Esophagus mucosa (tissue), 1 donor: ENCODE results near the gene S100A4. TPM values are rescaled to one million over a fixed set of nuclear protein-coding genes. Genes with fewer than 3 reads are reported as not detected.
A peak's percentile ranks its signal among the peaks of the same experiment; 100 is the strongest.
"Not testable (repeated sequence)": the region's sequence is repeated elsewhere in the genome, so short reads cannot be mapped to it uniquely, and the experiment has no call there.

Experiments used
- ATAC-seq: fragments of 200-7000 bp; cut with Tn5 transposase; one replicate; pipeline ENCODE4 v1.9.1; 2020
- total RNA-seq: library from RNA; stranded (reverse); gene quantifications from one replicate; pipeline ENCODE4 v1.2.4, GENCODE V29; 2023
- donor health status: DM: yes; HTN: yes; CAD: no.

S100A4 gene
- total RNA-seq, 1 donor from 2014 or later, result 36.0 TPM

DNA sequence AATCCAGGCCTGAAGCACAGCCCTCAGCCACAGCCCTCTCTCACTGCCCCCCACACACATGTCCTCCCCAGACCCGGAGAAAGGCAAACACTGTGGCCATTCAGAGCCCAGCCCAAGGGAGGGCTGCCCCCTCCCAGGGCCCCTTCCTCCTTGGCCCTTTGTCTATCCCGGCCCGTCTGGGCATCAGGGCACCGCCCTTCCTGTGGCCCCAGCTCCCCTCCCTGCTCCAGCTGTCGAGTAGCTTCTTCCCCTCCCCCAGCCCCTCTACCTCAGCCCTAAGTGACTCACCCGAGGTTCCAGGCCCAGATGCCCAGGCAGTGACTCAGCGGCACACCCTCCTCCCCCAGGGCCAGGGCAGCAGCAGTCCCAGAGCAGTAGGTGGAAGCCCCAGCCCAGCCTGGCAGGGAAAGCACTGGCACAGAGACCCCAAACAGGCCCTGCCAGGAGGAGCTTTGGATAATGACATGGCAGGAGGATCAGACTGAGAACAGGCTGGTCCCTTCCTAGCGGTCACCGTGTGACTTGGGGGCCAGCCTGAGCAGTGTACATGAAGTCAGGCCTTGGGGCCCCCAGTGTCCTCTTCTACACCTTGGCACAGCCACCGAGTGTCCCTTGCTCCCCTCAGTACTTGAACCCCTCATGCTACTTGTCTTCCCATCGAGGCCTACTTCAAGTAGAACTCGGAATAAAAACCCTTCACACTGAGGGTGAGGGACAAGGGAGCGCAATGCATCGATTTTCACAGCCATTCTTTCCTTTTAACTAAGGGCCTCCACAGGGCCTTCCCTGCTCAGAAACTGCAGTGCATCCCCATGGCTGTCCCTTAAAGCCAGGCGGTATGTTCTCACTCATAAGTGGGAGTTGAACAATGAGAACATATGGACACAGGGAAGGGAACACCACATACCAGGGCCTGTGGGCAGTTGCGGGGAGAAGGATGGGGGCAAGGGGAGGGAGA is 21.1 kb upstream of the S100A4 start:
- peak; percentile 85 for ATAC-seq

DNA sequence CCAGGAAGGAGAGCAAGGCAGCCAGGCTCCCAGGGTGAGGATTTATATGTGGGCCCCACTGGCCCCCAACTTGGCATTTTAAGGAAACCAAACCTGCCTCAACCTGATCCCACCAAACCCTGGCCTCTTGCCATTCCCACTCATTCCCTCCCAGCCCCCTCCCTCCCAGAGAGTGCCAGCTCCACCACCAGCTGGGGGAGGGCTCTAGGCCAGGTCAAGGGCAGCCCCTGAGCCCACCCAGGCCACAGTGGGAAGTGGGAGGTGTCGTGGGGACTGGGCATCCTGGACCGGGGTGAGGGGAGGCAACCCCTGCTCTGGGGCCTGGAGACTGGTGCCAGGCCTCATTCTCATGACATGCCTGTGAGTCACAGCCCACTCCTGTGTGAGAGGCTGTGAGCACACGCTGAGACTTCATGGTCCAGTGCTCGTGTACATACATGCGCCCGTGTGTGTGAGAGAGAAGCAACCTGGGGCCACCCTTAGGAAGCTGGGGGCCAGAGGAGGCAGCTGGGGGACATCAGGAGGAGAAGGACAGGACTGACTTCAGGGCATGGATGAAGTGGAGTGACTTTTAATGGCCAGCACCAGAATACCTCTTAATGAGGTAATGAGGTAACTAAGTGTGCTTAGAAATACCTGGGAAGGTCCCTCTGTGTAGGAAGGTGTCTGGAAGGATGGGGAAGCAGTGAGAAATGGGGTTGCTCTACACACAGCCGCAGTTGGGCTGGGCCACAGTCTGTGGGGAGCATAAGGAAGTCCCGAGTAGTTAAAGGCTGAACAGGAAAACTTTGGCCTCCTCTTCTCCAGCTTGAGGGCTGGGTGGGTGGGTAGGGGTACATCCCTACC is 20.1 kb upstream of the S100A4 start, which contains the start of gene S100A2:
TSS of gene S100A2 (minus strand) at position 316 of the 846 bp plus-strand sequence. CDS start 1,967 bp downstream, outside the sequence.
- peak; percentile 77 for ATAC-seq

DNA sequence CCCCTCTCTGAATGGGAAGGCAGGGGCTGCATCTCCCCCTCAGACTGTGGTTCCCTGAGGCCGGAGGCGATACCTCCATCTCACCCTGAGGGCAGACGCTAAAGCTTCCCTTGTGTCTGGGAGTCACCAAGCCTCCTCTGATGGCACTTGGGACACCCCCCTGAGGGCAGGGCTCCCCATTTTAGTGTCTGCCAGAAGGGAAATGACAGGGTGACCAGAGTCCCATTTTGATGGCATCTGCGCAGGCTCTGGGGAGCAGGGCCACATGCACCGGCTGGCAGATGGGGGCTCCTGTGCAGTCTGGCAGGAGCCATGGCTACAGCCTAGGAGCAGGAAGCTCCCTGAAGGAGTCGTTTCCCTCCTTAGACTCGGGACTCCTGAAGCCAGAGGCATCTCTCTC is 18.4 kb upstream of the S100A4 start:
- ATAC-seq, result no peak

DNA sequence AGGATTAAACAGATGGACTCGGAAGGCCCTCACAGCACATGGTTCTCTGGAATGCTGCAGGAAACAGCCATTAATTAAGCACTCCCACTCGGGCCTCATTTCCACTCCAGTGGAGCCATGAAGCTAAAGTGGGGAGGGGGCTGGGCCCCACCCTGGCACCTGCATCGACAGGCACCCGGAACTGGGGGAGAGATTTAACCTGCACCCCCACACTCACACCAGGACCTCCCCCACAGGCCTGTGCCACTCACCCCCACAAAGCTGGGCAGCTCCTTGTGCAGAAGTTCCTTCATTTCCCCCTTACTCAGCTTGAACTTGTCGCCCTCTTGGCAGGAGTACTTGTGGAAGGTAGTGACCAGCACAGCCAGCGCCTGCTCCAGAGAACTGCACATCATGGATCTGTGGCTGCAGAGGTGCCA is 17.9 kb upstream of the S100A4 start:
- ATAC-seq, result no peak

DNA sequence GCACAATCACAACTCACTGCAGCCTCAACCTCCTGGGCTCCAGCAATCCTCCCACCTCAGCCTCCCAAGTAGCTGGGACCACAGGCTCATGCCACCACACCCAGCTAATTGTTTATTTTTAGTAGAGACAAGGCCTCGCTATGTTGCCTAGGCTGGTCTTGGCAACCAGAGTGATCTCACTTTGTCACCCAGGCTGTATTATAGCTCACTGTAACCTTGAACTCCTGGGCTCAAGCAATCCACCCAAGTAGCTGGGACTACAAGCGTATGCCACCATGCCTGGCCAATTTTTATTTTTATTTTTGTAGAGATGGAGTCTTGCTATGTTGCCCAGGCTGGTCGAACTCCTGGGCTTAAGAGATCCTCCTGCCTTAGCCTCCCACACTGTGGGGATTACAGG is 16.4 kb upstream of the S100A4 start:
- not testable (repeated sequence) for ATAC-seq

DNA sequence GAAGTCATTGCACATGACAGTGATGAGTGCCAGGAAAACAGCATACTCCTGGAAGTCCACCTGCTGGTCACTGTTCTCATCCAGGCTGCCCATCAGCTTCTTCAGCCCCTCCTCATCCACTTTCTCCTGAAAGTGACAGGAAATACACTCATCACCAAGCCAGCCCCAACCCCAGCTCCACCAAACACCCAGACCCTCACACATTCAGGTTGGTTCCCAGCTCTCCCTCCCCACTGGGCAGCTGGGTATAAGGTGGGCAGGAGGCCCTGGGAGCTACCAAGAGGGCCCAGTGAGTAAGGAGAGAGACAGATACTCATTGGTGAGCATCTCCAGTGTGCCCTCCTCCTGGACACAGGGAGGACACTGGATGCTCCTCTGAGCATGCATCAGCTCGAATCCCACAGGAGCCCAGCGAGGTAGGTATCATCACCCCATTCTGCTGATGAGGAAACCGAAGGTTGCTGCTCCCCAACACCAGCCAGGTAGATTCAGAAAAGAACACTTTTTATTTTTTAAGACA is 15.9 kb upstream of the S100A4 start:
- ATAC-seq, result no peak

DNA sequence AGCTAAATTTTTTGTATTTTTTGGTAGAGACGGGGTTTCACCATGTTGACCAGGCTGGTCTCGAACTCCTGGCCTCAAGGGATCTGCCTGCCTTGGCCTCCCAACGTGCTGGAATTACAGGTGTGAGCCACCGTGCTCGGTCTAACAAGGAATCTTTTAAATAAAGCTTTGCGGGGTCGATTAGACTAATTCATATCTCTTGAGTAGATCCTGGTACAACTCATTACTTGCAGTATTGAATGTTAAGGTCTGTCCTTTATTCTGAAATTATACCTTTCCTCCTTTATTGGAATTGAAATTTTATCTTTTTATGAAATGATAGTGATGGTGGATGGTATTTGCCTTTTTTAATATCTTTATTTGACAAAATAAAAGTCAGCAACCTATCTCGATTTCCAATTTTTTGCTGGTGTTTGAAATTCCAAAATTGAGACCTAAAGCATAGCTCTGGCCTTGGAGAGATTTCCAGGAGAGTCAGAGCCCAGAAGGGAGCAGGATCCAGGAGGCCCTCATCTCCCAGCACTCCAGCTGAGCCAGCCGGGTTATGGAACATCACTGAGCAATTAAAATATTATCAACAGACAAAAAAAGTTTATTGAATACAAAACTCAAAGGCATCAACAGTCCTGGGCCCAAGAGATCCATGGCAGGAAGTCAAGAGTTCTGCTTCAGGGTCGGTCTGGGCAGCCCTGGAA is 15.3 kb upstream of the S100A4 start:
- no peak for ATAC-seq

DNA sequence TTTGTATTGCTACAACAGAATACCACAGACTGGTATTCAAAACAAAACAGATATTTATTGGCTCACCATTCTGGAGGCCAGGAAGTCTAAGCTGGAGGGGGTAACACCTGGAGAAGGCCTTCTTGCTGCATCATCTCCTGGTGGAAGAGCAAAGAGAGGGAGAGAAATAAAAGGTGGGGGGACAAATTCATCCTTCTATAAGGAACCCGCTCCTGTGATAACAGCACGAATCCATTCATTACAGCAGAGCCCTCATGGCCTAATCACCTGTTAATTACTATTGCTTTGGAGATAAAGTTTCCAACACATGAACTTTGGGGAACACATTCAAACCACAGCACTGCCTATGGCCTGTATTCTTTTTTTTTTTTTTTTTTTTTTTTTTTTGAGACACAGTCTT is 14.6 kb upstream of the S100A4 start:
- no peak for ATAC-seq

DNA sequence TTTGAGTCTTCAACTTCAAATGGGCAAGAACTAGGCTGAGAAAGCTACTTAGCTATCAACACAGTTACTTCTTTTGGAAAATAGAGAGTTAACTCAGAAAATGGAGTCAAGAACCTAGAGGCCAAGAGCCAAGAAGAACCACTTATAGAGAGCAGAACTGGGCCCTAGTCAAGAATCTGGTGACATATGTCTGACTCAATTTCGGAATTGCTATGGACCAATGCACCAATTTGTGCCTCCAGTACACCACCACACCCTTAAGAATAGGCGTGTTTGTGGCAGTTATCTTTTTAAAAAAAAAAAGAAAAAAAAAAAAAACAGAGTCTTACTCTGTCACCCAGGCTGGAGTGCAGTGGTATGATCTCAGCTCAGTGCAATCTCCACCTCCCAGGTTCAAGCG is 12.3 kb upstream of the S100A4 start:
- ATAC-seq, result peak; percentile 7

DNA sequence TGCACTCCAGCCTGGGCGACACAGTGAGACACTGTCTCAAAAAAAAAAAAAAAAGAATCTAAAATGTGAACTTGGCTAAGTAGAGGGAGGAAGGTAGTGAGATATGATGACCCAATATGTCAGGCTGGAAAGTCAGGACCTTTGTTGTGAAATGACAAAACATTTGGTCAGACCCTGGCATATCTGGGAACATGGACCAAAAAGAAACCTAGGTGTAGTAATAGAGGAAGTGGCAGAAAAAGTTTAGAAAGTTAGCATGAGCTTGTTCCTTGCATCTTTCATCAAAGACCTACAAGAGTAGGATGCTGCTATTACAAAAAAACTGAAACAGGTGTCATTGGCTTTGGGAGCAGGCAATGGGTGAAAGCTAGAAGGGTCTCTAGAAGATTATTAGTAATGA is 10.7 kb upstream of the S100A4 start:
- no peak for ATAC-seq

DNA sequence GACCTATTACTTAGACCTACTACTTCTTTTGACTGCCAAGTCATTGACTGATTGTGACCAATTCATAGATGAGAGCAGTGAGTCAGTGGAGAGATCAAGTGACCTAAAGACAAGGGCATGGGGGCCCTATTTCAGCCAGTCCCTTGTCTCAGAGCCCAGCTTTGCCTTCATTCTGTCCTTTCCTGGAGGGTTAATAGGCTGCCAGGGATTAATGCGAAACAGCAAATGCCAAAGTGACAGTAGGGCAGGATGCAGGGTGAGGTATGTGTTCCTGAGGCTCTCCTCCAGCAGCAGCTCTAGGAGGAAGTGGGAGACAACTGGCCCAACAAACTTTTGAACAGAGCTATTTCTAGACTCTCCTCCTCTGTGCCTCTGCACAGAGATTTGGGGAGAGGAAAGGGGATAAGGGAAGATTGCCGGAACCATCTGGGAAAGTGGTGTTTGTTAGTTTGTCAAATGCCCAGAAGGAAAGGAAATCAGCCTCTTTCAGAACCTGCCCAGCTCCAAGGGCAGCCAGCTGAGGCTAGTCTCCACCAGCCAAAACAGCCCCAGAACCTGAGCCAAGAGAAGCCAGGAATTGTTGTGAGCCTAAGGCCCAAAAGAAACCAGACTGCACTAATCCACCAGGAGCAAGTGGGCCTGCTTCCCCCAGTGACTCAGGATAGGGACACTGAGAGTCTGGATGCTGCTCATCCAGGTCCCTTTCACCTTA is 8.4 kb upstream of the S100A4 start:
- peak; percentile 20 for ATAC-seq

DNA sequence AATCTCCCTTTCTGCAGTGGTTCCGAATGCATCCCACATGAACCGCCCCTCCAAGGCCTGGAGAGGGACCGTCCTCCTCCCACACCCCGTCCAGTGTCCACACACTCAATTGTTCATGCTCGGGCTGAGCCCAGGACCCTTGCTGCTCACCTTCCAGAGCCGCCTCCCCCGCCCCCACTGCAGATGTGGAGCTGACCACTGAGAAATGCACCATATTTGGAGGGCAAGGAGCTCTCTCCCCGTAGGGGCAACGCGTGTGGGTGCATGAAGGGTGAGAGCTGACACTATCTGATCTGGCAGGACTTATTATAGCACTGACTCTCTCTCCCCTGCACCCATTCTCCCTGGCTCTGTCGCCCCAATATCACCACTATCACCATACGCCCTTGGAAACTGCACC is 7.5 kb upstream of the S100A4 start:
- no peak for ATAC-seq

DNA sequence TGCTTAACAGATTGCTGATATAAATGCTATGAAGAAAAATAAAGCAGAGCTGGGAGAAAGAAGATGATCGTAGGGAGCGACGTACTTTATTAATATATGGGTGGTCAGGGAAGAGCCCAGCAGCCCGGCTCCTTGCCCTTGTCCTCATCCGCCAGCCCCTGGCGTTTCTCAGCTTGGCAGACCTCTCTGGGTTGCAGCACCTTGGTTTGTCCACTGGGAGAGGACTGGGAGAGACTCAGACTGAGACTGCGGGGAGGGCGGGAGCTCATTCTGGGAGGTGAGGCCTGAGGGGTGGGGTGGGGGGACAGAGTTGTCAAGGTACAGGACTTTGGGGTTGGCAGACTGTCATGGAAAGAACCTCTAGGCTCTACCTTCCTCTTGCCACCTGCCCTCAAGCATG is 6.7 kb upstream of the S100A4 start:
- no peak for ATAC-seq

DNA sequence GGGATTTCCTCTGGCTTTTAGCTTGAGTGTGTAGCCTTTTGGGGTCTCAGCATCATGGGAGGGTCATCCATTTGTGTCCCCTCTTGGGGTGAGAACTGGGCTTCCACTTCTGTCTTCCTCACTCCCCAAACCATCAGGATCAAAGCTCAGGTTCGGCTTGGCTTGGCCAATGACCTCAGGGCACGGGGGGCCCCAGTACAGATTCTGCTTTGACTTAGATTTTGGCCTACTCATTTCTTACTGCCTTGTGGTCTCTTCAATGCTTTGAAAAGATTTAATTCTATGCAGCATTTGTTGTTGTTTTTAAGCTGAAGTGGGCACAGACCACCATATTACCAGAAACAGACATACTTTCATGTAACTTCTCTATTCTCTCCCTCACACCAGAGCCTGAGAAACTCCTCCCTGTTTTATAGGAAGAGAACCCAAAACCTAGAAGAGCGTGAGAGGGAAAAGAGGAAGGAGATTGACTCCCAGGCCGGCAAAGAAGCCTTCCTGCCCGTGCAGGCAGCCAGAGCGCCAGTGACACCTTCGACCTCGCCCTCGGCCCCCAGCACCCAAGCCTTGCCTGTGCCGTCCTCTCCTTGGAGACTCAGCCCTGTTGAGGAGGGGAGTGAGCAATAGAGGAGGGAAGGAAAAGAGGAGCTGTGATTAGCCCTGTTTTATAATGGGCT is 5.4 kb upstream of the S100A4 start:
- no peak for ATAC-seq

DNA sequence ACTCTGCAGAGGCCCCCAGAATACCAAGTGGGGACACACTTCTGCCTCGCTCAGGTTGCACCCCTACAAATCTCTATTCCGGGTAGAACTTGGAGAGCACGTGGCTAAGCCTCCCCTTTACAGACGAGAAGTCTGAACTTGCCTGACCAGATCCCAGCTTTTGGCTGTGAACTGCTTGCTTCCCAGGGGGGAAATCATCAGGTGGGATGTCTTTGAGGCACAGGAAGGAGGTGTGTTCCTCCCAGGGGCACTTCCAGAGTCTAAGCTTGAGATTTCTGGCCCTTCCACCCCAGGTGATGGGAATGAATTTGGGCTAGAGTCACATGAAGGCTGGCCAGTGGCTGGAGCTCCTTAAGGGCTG is 4.8 kb upstream of the S100A4 start:
- no peak for ATAC-seq

DNA sequence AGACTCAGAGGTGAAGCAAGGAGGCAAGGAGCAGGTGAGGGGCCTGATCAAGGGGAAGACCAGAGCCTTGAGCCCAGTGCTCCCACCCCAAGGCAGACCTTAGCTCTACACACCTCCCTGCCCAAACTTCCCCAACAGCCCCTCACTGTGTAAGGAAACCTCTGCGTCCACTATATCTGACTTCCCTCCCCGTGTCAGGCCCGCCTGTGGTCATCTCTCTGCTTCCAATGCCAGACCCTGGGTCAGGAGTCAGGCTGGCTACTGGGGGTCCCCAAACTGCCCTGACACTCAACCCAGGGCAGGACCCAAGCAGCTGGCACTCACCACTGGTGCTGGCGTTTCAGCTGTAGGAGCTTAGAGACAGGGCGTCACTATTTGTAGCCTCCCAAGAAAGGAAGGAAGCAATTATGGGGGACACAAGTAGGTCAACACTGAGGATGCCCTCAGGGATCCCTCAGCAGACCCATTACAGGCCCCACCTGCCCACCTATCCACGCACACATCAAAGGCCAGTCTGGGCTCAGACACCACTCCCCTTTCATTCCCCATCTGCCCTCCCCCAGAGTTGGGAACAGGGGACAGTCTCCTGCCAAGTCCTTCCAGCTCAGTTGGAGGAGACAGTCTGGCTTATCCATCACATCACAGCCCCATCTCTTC is 4.3 kb upstream of the S100A4 start:
- no peak for ATAC-seq

DNA sequence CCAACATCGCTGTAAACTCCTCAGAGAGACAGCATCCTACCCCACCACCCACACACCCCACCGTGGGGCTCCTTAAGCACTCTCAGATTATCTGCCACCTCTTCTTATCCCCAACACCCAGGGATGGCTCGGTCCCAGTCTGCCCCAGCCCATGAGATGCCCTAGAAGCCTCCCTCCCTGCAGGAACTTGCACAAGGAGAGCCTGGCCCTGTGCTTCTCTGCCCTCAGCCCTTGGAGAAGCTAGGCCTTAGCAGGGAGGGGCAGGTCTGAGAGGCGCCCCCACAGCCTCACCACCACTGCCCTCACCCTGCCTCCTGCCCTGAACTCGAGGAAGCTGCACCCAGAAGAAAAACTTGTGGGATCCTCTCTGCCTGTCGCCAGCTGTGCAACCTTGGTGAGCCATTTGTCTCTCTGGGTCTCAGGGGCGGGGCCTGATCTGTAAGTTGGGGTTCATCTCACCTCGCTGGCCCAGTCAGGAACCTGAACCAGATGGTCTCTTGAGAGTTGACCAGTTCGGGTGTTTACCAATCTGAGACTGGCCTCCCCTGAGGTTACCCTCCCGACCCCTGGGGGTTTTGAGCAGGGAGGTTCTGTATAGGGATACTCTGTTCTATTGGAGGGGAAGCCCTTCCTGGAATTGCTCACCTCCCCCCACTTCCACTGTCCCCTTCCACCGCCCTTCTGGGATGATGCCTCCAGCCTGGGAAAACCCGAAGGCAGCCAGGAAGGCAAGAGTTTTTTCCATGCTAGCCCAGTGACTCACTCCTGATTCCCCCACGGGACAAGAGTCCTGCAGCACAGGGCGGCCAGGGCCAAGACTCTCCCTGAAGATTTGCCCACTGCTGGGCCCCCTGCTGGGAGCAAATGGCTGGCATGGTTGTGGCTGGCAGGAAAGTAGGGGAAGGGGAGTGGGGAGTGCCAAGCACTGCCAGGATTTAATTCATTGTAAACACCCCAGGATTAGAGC is 3.4 kb upstream of the S100A4 start, which contains the start of gene S100A3:
TSS of gene S100A3 (minus strand) at position 537 of the 967 bp plus-strand sequence. CDS start 773 bp downstream, outside the sequence.
- peak; percentile 2 for ATAC-seq

DNA sequence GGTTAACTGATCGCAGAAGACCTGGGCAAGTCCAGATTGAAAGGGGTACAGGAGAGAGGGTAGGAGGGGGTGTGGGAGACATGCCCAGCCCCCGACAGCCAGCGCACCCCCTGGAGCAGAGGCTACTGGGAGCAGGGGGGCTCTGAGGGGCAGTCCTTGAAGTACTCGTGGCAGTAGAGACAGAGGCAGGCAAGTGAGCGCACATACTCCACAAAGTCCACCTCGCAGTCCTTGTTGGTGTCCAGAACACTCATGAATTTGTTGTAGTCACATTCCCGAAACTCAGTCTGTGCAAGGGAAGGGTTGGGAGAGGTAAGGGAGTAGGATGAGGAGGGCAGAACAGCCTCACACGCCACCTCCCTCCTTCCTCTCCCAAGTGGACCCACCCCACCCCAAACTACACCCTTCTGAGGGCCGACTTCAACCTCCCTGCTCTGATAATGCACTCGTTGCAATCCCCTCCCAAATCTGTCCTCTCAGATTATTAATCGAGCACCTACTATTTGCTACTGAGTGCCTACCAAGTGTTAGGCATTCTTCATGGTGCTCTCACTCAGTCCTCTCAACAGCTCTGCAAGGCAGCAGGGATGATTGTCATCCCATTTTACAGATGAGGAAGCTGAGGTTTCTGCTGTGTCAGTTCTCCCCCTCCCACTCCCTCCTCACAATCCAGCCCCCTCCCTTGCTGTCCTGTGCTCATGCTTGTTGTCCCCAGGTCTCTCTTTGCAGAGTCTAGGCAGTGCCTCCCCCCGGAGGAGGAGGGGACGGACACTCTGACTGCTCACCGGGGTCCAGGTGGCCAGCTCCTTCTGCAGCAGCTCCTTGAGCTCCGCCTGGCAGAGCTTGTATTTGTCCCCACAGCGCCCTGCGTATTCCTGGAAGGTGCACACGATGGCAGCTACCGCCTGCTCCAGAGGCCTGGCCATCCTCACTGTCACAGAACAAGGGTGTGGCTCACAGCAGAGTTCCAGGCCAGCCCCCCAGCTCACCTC is 2.2 kb upstream of the S100A4 start:
- ATAC-seq, result no peak
